ENCODE measurements around the gene USP24. TPM values are rescaled to one million over a fixed set of nuclear protein-coding genes. Genes with fewer than 3 reads are reported as not detected.

USP24 gene
- total and polyA plus RNA-seq, 10 of the 15 experiments (the other 5 are each of a cell fraction or from before 2014, with no cell fraction given), result 4.6 to 36.5 (median 25.3) TPM

DNA sequence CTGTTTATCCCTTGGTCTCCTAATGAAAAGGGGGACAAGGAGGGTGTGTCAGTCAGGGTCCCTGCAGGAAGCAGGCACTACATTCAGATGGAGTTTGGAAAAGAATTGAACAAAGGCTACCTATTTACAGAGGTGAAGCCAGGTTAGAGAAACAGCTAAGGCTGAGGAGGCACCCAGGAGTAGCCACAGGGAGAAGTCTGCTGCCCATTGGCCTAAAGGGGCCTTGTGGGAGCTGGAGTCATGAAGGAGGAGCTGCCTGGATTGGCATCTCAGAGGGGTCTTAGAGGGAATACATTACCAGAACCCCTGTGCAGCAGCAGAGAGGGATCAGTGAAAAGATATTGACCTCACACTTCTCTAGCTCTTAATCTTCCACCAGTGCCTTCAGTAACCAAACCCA, 31.2 kb upstream of the USP24 start:
- in situ Hi-C loops (cut with MboI), result no loop called here
- H3K4me3 ChIP-seq, result no peak overlapping the region
- RAD21 ChIA-PET (ENCODE audit: unreplicated experiment), result interaction anchor here (0.7 to 1.3 kb wide), 2 partner anchors 31 to 102 kb away, joined by 3 to 4 read pairs; no protein-coding TSS in a partner anchor
- FAIRE-seq (no peak), DNase-seq (ENCODE audit: low read depth, low spot score) (no peak), ATAC-seq (no peak)
- SMC1A ChIA-PET (ENCODE audit: uncharacterized antibody, unreplicated experiment), result interaction anchor here (1.1 to 1.7 kb wide), 2 partner anchors 9 to 31 kb away, joined by 3 to 5 read pairs; no protein-coding TSS in a partner anchor
- no peak overlapping the region for H3K9ac ChIP-seq (ENCODE audit: control insufficient read depth, insufficient read depth, low read length)
- H3K79me2 ChIP-seq (ENCODE audit: control insufficient read depth, insufficient read depth, low read length), result no peaks in the 10 kb centered on the region
- no peaks in the 10 kb centered on the region for H3K9me3 ChIP-seq (replicated peaks; ENCODE audit: control insufficient read depth, insufficient read depth, low read length)
- H3K4me2 ChIP-seq (ENCODE audit: control insufficient read depth, insufficient read depth), result no peak overlapping the region
- H2AFZ ChIP-seq (ENCODE audit: control insufficient read depth, low read depth, low read length), result no peak overlapping the region
- CTCF ChIA-PET, result interaction anchor here (0.9 to 1.2 kb wide), 2 partner anchors 19 to 72 kb away, joined by 3 read pairs; no protein-coding TSS in a partner anchor
- no peak overlapping the region for H3K27ac ChIP-seq (ENCODE audit: control insufficient read depth, insufficient read depth)
- POLR2A ChIA-PET, result interaction anchor here (0.6 kb wide), 1 partner anchor 14 kb away, joined by 3 read pairs; no protein-coding TSS in a partner anchor
- no peaks in the 10 kb centered on the region for H4K20me1 ChIP-seq (ENCODE audit: control insufficient read depth, insufficient read depth)
- H3K4me1 ChIP-seq (ENCODE audit: control insufficient read depth, insufficient read depth, low read length), result no peaks in the 10 kb centered on the region
- no TSS peak for BruUV-seq (replicated peaks)
- intact Hi-C loops (cut with micrococcal nuclease; ENCODE audit: unreplicated experiment), result no loop called here
- H3K36me3 ChIP-seq (ENCODE audit: control insufficient read depth in 2 of 2, insufficient read depth in 2 of 2, low read length in 1 of 2), result no peaks in the 10 kb centered on the region
- H3K27me3 ChIP-seq (replicated peaks in 1 of 2; ENCODE audit: control insufficient read depth in 2 of 2, insufficient read depth in 2 of 2, low read length in 1 of 2), result no peaks in the 10 kb centered on the region
- TF ChIP-seq, protein P1, sequence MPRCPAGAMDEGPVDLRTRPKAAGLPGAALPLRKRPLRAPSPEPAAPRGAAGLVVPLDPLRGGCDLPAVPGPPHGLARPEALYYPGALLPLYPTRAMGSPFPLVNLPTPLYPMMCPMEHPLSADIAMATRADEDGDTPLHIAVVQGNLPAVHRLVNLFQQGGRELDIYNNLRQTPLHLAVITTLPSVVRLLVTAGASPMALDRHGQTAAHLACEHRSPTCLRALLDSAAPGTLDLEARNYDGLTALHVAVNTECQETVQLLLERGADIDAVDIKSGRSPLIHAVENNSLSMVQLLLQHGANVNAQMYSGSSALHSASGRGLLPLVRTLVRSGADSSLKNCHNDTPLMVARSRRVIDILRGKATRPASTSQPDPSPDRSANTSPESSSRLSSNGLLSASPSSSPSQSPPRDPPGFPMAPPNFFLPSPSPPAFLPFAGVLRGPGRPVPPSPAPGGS (IDR thresholded peaks at IDR 0.05; ENCODE audit: borderline replicate concordance, insufficient read depth, low read depth, low read length, poor library complexity, severe bottlenecking), result no peak
- TF ChIP-seq JUND (IDR thresholded peaks at IDR 0.05; ENCODE audit: low read depth, low read length) (no peak), ZNF384 (IDR thresholded peaks at IDR 0.05; ENCODE audit: borderline replicate concordance, low read depth, low read length) (no peak), TAF1 (IDR thresholded peaks at IDR 0.05; ENCODE audit: borderline replicate concordance, low read depth, low read length) (no peak), BACH1 (IDR thresholded peaks at IDR 0.05; ENCODE audit: borderline replicate concordance) (no peak), IRF4 (IDR thresholded peaks at IDR 0.05; ENCODE audit: low read depth, low read length) (no peak), SRF (IDR thresholded peaks at IDR 0.05; ENCODE audit: low read depth in 2 of 2, low read length in 2 of 2) (no peak), CBX5 (IDR thresholded peaks at IDR 0.05; ENCODE audit: low read depth) (no peak), SMARCA5 (IDR thresholded peaks at IDR 0.05) (no peak)
- TF ChIP-seq, protein P2, sequence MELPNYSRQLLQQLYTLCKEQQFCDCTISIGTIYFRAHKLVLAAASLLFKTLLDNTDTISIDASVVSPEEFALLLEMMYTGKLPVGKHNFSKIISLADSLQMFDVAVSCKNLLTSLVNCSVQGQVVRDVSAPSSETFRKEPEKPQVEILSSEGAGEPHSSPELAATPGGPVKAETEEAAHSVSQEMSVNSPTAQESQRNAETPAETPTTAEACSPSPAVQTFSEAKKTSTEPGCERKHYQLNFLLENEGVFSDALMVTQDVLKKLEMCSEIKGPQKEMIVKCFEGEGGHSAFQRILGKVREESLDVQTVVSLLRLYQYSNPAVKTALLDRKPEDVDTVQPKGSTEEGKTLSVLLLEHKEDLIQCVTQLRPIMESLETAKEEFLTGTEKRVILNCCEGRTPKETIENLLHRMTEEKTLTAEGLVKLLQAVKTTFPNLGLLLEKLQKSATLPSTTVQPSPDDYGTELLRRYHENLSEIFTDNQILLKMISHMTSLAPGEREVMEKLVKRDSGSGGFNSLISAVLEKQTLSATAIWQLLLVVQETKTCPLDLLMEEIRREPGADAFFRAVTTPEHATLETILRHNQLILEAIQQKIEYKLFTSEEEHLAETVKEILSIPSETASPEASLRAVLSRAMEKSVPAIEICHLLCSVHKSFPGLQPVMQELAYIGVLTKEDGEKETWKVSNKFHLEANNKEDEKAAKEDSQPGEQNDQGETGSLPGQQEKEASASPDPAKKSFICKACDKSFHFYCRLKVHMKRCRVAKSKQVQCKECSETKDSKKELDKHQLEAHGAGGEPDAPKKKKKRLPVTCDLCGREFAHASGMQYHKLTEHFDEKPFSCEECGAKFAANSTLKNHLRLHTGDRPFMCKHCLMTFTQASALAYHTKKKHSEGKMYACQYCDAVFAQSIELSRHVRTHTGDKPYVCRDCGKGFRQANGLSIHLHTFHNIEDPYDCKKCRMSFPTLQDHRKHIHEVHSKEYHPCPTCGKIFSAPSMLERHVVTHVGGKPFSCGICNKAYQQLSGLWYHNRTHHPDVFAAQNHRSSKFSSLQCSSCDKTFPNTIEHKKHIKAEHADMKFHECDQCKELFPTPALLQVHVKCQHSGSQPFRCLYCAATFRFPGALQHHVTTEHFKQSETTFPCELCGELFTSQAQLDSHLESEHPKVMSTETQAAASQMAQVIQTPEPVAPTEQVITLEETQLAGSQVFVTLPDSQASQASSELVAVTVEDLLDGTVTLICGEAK (IDR thresholded peaks at IDR 0.05; ENCODE audit: borderline replicate concordance), result no peak
- TF ChIP-seq, protein P3, sequence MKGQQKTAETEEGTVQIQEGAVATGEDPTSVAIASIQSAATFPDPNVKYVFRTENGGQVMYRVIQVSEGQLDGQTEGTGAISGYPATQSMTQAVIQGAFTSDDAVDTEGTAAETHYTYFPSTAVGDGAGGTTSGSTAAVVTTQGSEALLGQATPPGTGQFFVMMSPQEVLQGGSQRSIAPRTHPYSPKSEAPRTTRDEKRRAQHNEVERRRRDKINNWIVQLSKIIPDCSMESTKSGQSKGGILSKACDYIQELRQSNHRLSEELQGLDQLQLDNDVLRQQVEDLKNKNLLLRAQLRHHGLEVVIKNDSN (IDR thresholded peaks at IDR 0.05; ENCODE audit: borderline replicate concordance, extremely low read length, insufficient read depth, low read depth, low read length), result no peak
- TF ChIP-seq, protein P4, sequence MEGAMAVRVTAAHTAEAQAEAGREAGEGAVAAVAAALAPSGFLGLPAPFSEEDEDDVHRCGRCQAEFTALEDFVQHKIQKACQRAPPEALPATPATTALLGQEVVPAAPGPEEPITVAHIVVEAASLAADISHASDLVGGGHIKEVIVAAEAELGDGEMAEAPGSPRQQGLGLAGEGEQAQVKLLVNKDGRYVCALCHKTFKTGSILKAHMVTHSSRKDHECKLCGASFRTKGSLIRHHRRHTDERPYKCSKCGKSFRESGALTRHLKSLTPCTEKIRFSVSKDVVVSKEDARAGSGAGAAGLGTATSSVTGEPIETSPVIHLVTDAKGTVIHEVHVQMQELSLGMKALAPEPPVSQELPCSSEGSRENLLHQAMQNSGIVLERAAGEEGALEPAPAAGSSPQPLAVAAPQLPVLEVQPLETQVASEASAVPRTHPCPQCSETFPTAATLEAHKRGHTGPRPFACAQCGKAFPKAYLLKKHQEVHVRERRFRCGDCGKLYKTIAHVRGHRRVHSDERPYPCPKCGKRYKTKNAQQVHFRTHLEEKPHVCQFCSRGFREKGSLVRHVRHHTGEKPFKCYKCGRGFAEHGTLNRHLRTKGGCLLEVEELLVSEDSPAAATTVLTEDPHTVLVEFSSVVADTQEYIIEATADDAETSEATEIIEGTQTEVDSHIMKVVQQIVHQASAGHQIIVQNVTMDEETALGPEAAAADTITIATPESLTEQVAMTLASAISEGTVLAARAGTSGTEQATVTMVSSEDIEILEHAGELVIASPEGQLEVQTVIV (IDR thresholded peaks at IDR 0.05; ENCODE audit: borderline replicate concordance, partially characterized antibody), result no peak
- TF ChIP-seq, protein P5, sequence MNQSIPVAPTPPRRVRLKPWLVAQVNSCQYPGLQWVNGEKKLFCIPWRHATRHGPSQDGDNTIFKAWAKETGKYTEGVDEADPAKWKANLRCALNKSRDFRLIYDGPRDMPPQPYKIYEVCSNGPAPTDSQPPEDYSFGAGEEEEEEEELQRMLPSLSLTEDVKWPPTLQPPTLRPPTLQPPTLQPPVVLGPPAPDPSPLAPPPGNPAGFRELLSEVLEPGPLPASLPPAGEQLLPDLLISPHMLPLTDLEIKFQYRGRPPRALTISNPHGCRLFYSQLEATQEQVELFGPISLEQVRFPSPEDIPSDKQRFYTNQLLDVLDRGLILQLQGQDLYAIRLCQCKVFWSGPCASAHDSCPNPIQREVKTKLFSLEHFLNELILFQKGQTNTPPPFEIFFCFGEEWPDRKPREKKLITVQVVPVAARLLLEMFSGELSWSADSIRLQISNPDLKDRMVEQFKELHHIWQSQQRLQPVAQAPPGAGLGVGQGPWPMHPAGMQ (IDR thresholded peaks at IDR 0.05; ENCODE audit: borderline replicate concordance), result no peak

Data from GM12878 (cell line).